H1 (cell line): Measurements from ENCODE around the gene DENND1A. TPM values are rescaled to one million over a fixed set of nuclear protein-coding genes. Genes with fewer than 3 reads are reported as not detected.

Source experiments
- CTCF ChIA-PET: fragments of 300-600 bp; sonication (Branson Sonifier 250); formaldehyde crosslinking; loops from one replicate; lab custom pipeline; 2021; ENCODE audit not compliant: partially characterized antibody; lab: Charles Lee
- POLR2A ChIA-PET: fragments of 300-600 bp; sonication (Branson Sonifier 250); formaldehyde crosslinking; loops from one replicate; lab custom pipeline; 2021; ENCODE audit warnings: inconsistent platforms; ENCODE audit not compliant: partially characterized antibody; lab: Charles Lee
- DNase-seq, 2 experiments: peaks; one replicate each; pipeline versions ENCODE4 v3.0.0 to v3.0.0-alpha.2; 2010 to 2022; ENCODE audit warnings: low spot score in 2 of 2, low read depth in 1 of 2, mixed read lengths in 1 of 2
- FAIRE-seq: peaks from 2 replicates; lab custom pipeline; 2011; peaks lifted over from hg19 to GRCh38; lab: Jason Lieb, UNC
- H2AFZ ChIP-seq: 2 replicates; pipeline ENCODE4 v1.8.1; 2012; ENCODE audit warnings: low read length, inconsistent platforms
- H2AK5ac ChIP-seq: 2 replicates; pipeline ENCODE4 v1.6.1; 2013; ENCODE audit warnings: low read depth, low read length
- H2BK120ac ChIP-seq: replicated peaks from 2 replicates; pipeline ENCODE3; 2013; ENCODE audit warnings: low read depth, low read length, inconsistent platforms
- H2BK12ac ChIP-seq: 2 replicates; pipeline ENCODE4 v1.6.1; 2013; ENCODE audit warnings: low read depth, low read length
- H2BK15ac ChIP-seq: 2 replicates; pipeline ENCODE4 v1.6.1; 2013; ENCODE audit warnings: low read length
- H2BK20ac ChIP-seq: 2 replicates; pipeline ENCODE4 v1.6.1; 2013; ENCODE audit warnings: low read length
- H2BK5ac ChIP-seq: 2 replicates; pipeline ENCODE4 v1.6.1; 2013; ENCODE audit warnings: low read depth, low read length
- H3K14ac ChIP-seq: 2 replicates; pipeline ENCODE4 v1.6.1; 2013; ENCODE audit warnings: inconsistent platforms; ENCODE audit not compliant: insufficient read length
- H3K18ac ChIP-seq: 2 replicates; pipeline ENCODE4 v1.6.1; 2013; ENCODE audit warnings: low read length; ENCODE audit errors: extremely low read depth
- H3K23ac ChIP-seq: 2 replicates; pipeline ENCODE4 v1.6.1; 2013; ENCODE audit warnings: inconsistent platforms; ENCODE audit not compliant: insufficient read length
- H3K23me2 ChIP-seq: 2 replicates; pipeline ENCODE4 v1.6.1; 2013; ENCODE audit warnings: low read depth, low read length
- H3K27ac ChIP-seq: 2 replicates; pipeline ENCODE4 v1.6.1; 2011; ENCODE audit warnings: low read depth, low read length, inconsistent platforms
- H3K27me3 ChIP-seq, 4 experiments: replicated peaks in 1 of 4; 1 replicate in 1 of 4; 2 replicates in 3 of 4; pipeline versions ENCODE4 v1.6.1 to v1.8.1; 2011 to 2013; ENCODE audit warnings: low read length in 3 of 4, mild to moderate bottlenecking in 3 of 4, inconsistent platforms in 2 of 4, mixed read lengths in 2 of 4, moderate library complexity in 1 of 4; ENCODE audit not compliant: control insufficient read depth in 3 of 4, insufficient read depth in 3 of 4; ENCODE audit errors: extremely low read depth in 1 of 4
- H3K36me3 ChIP-seq, 4 experiments: 2 replicates each; pipeline versions ENCODE4 v1.6.1 to v1.8.1; 2011 to 2013; ENCODE audit warnings: mild to moderate bottlenecking in 4 of 4, low read length in 3 of 4, moderate library complexity in 2 of 4, control low read depth in 1 of 4, inconsistent platforms in 1 of 4; ENCODE audit not compliant: insufficient read depth in 4 of 4, control insufficient read depth in 2 of 4
- H3K4ac ChIP-seq: replicated peaks from 2 replicates; pipeline ENCODE3; 2013; ENCODE audit warnings: low read length, low read depth, mixed read lengths, inconsistent platforms; ENCODE audit not compliant: insufficient read length
- H3K4me1 ChIP-seq, 4 experiments: replicated peaks in 1 of 4; 1 replicate in 1 of 4; 2 replicates in 3 of 4; pipeline versions ENCODE4 v1.6.1 to v1.8.1; 2011 to 2013; ENCODE audit warnings: low read length in 3 of 4, inconsistent platforms in 2 of 4, mixed read lengths in 1 of 4; ENCODE audit not compliant: insufficient read depth in 4 of 4, control insufficient read depth in 3 of 4
- H3K4me2 ChIP-seq, 2 experiments: 2 replicates each; pipeline versions ENCODE4 v1.6.1 to v1.8.1; 2011 to 2013; ENCODE audit warnings: low read depth in 2 of 2, low read length in 2 of 2, control low read depth in 1 of 2, inconsistent platforms in 1 of 2, mild to moderate bottlenecking in 1 of 2; ENCODE audit not compliant: insufficient read depth in 1 of 2
- H3K4me3 ChIP-seq, 4 experiments: fragments of 200-600, 300-600 bp in 1 of 4; sonication (generic), shearing (Covaris generic), sonication (Bioruptor Twin) in 1 of 4; 2 replicates each; pipeline versions ENCODE4 v1.5.1 to v1.8.1; 2011 to 2016; ENCODE audit warnings: low read length in 4 of 4, low read depth in 3 of 4, control low read depth in 2 of 4, inconsistent platforms in 2 of 4, mild to moderate bottlenecking in 2 of 4, mixed read lengths in 1 of 4, moderate library complexity in 1 of 4; ENCODE audit not compliant: insufficient read depth in 2 of 4; ENCODE audit errors: extremely low read depth in 1 of 4
- H3K56ac ChIP-seq: replicated peaks from 2 replicates; pipeline ENCODE3; 2013; ENCODE audit warnings: low read depth, mild to moderate bottlenecking, mixed read lengths, low read length, inconsistent platforms; ENCODE audit not compliant: insufficient read length
- H3K79me1 ChIP-seq: 2 replicates; pipeline ENCODE4 v1.6.1; 2013; ENCODE audit warnings: low read depth, low read length, control low read depth
- H3K79me2 ChIP-seq, 2 experiments: 2 replicates each; pipeline versions ENCODE4 v1.6.1 to v1.8.1; 2012 to 2013; ENCODE audit warnings: low read length in 2 of 2, mild to moderate bottlenecking in 2 of 2, inconsistent platforms in 1 of 2; ENCODE audit not compliant: insufficient read depth in 2 of 2, control insufficient read depth in 1 of 2
- H3K9ac ChIP-seq, 4 experiments: replicated peaks in 1 of 4; 1 replicate in 1 of 4; 2 replicates in 3 of 4; pipeline versions ENCODE4 v1.6.1 to v1.8.1; 2011 to 2013; ENCODE audit warnings: low read depth in 3 of 4, low read length in 3 of 4, control low read depth in 2 of 4, mild to moderate bottlenecking in 2 of 4, moderate library complexity in 2 of 4, inconsistent platforms in 1 of 4; ENCODE audit errors: extremely low read depth in 1 of 4
- H3K9me3 ChIP-seq, 2 experiments: 2 replicates each; pipeline versions ENCODE4 v1.6.1 to v1.8.1; 2012 to 2013; ENCODE audit warnings: mild to moderate bottlenecking in 2 of 2, moderate library complexity in 2 of 2, control low read depth in 1 of 2, inconsistent platforms in 1 of 2, low read depth in 1 of 2, low read length in 1 of 2, mixed read lengths in 1 of 2; ENCODE audit not compliant: insufficient read depth in 2 of 2
- H4K20me1 ChIP-seq, 2 experiments: replicated peaks in 1 of 2; 2 replicates each; pipeline versions ENCODE3 to v1.8.1; 2011 to 2013; ENCODE audit warnings: inconsistent platforms in 2 of 2, low read length in 2 of 2, mild to moderate bottlenecking in 1 of 2; ENCODE audit not compliant: insufficient read depth in 2 of 2, control insufficient read depth in 1 of 2
- H4K5ac ChIP-seq: 2 replicates; pipeline ENCODE4 v1.6.1; 2013; ENCODE audit warnings: low read length, low read depth, mixed read lengths, inconsistent platforms; ENCODE audit not compliant: insufficient read length
- H4K8ac ChIP-seq: 2 replicates; pipeline ENCODE4 v1.8.0; 2013; ENCODE audit warnings: mild to moderate bottlenecking, moderate library complexity, low read length, inconsistent platforms; ENCODE audit not compliant: insufficient read depth; ENCODE audit errors: extremely low read depth
- H4K91ac ChIP-seq: replicated peaks from 2 replicates; pipeline ENCODE3; 2013; ENCODE audit warnings: low read length, mixed read lengths, inconsistent platforms; ENCODE audit not compliant: insufficient read length
- CBX8 ChIP-seq: fragments of 300-800, 300-1000 bp; sonication (generic); IDR thresholded peaks from 2 replicates; pipeline ENCODE4 v1.7.1; 2016; ENCODE audit warnings: low read depth, low read length, borderline replicate concordance
- HDAC6 ChIP-seq: IDR thresholded peaks from one replicate; pipeline ENCODE4 v1.7.1; 2012; ENCODE audit warnings: low read depth, mild to moderate bottlenecking, inconsistent platforms, low read length, moderate library complexity
- TCF12 ChIP-seq: IDR thresholded peaks from 2 replicates; pipeline ENCODE4 v1.6.1; 2011; ENCODE audit warnings: low read depth, mild to moderate bottlenecking, low read length
- ZNF274 ChIP-seq: IDR thresholded peaks from 2 replicates; pipeline ENCODE4 v1.7.0; 2012; ENCODE audit warnings: low read length, borderline replicate concordance; ENCODE audit errors: extremely low read depth
- WGBS, 2 experiments: shearing (Covaris generic) in 1 of 2; methylation state at CpG; one replicate each; pipeline versions ENCODE4 v1.1.6 to v1.1.7; 2013 to 2015; ENCODE audit warnings: low lambda C conversion rate in 2 of 2, mixed read lengths in 2 of 2, inconsistent platforms in 1 of 2, low coverage in 1 of 2, missing lambda C conversion rate in 1 of 2; ENCODE audit not compliant: insufficient replicate concordance in 2 of 2, insufficient coverage in 1 of 2, insufficient read length in 1 of 2; ENCODE audit errors: extremely low coverage in 1 of 2, missing lambda C conversion rate in 1 of 2; 5-methylcytosine and 5-hydroxymethylcytosine counted together
- polyA plus RNA-seq, 7 experiments: library from polyadenylated mRNA; depleted of rRNA in 3 of 7; stranded (reverse) in 5 of 7; unstranded in 2 of 7; fragments of >200 nt in 5 of 7; fragments of 200-250 nt in 2 of 7; gene quantifications; 1 replicate in 5 of 7; 2 replicates in 1 of 7; 4 replicates in 1 of 7; pipeline versions ENCODE4 v1.2.1 to v1.2.3, GENCODE V29; 2011 to 2013; ENCODE audit warnings: missing spikeins in 2 of 7, mixed read lengths in 2 of 7
- total RNA-seq: library from RNA; stranded (reverse); fragmentation: NEBNext Ultra II Directional; extraction: Animal tissue kit (Norgen Biotek cat#: 25700); gene quantifications from 2 replicates; pipeline ENCODE4 v1.2.1, GENCODE V29; 2021
- TF ChIP-seq, protein P1 (sequence below): IDR thresholded peaks from 2 replicates; pipeline ENCODE4 v1.6.1; 2012; ENCODE audit warnings: inconsistent platforms
- TF ChIP-seq, protein P2 (sequence below): IDR thresholded peaks from 2 replicates; pipeline ENCODE4 v1.6.1; 2012; ENCODE audit warnings: inconsistent platforms

The DENND1A gene
- total and polyA plus RNA-seq, 2 of the 8 experiments (the other 6 are each of a cell fraction or from before 2014, with no cell fraction given), result 24.1 to 26.4 TPM

DNA sequence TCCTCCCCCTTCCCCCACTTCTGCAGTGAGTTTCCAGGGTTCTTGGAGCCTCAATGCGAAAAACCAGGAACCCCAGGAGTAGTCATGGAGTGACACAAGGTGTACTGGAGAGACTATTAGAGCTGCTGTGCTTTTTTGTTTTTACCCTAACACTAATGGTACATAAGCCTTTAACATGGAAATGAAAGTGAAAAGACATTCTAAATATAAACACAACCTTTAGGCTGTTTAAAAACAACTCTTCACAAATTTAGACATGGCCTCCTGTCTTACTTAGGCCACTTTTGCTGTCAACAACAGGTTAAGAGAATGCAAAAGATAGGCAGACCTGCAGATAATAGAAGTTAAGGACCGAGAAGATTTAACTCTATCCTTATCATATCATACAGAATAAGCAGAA, 232.2 kb downstream of the DENND1A start:
- Histone ChIP-seq H2BK12ac (no peak overlapping the region), H3K27me3 (no peaks in the 10 kb centered on the region), H2BK5ac (no peak overlapping the region), H3K9ac (no peak overlapping the region), H2BK120ac (no peak overlapping the region), H4K8ac (no peak overlapping the region), H3K27ac (no peak overlapping the region), H3K56ac (no peak overlapping the region), H3K4ac (no peak overlapping the region), H4K91ac (no peak overlapping the region), H3K4me2 (no peak overlapping the region), H4K20me1 (peaks cover 0 to 1% of the 10 kb centered on the region in 2 experiments), H3K23me2 (no peaks in the 10 kb centered on the region), H2AK5ac (no peak overlapping the region), H3K4me3 (no peak overlapping the region), H2AFZ (no peak overlapping the region), H3K4me1 (no peaks in the 10 kb centered on the region), H3K79me1 (no peaks in the 10 kb centered on the region), H2BK20ac (no peak overlapping the region), H3K18ac (no peak overlapping the region), H3K23ac (no peak overlapping the region), H3K14ac (no peak overlapping the region), H3K9me3 (no peaks in the 10 kb centered on the region), H3K79me2 (no peaks in the 10 kb centered on the region), H4K5ac (no peak overlapping the region), H3K36me3 (no peaks in the 10 kb centered on the region), H2BK15ac (no peak overlapping the region)
- TF ChIP-seq, protein P1, sequence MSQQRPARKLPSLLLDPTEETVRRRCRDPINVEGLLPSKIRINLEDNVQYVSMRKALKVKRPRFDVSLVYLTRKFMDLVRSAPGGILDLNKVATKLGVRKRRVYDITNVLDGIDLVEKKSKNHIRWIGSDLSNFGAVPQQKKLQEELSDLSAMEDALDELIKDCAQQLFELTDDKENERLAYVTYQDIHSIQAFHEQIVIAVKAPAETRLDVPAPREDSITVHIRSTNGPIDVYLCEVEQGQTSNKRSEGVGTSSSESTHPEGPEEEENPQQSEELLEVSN, result no peak
- TF ChIP-seq CBX8 (no peak), HDAC6 (no peak), TCF12 (no peak), ZNF274 (no peak)
- TF ChIP-seq, protein P2, sequence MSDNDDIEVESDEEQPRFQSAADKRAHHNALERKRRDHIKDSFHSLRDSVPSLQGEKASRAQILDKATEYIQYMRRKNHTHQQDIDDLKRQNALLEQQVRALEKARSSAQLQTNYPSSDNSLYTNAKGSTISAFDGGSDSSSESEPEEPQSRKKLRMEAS, result no peak
- no peak for DNase-seq
- no peak for FAIRE-seq
- ChIA-PET POLR2A (interaction anchor here (1.1 kb wide), 1 partner anchor 10 kb away, joined by 3 read pairs; no protein-coding TSS in a partner anchor), CTCF (interaction anchor here (1.4 kb wide), 1 partner anchor 13 kb away, joined by 3 read pairs; no protein-coding TSS in a partner anchor)
- 88% methylated on average over 2 of the region's 2 CpGs; no CpG with 5 or more reads in 1 of the 2 experiments for WGBS, 2 experiments
